Lung (tissue), 12 donors: Measurements from ENCODE around the gene BMAL1. TPM values are rescaled to one million over a fixed set of nuclear protein-coding genes. Genes with fewer than 3 reads are reported as not detected.

Experiments used
- ATAC-seq: fragments of 200-7000 bp; cut with Tn5 transposase; one replicate; pipeline ENCODE4 v1.9.1; 2020; ENCODE audit warnings: moderate number of reproducible peaks; ENCODE audit not compliant: insufficient read depth, low FRiP score
- DNase-seq, 3 donors: peaks; one replicate each; pipeline ENCODE4 v3.0.0-alpha.2; 2013 to 2017
- H3K27ac ChIP-seq, 2 donors: one replicate each; pipeline ENCODE4 v1.5.1; 2013; ENCODE audit warnings: mild to moderate bottlenecking in 2 of 2, moderate library complexity in 2 of 2, control low read depth in 1 of 2, inconsistent platforms in 1 of 2, low read depth in 1 of 2, low read length in 1 of 2
- H3K27me3 ChIP-seq, 3 donors: one replicate each; pipeline ENCODE4 v1.5.1; 2013; ENCODE audit warnings: low read length in 2 of 3; ENCODE audit not compliant: control insufficient read depth in 3 of 3, insufficient read depth in 3 of 3
- H3K36me3 ChIP-seq, 4 donors: one replicate each; pipeline ENCODE4 v1.5.1; 2013; ENCODE audit warnings: low read length in 4 of 4, mild to moderate bottlenecking in 1 of 4, moderate library complexity in 1 of 4; ENCODE audit not compliant: control insufficient read depth in 4 of 4, insufficient read depth in 4 of 4
- H3K4me1 ChIP-seq, 5 donors: one replicate each; pipeline ENCODE4 v1.5.1; 2013; ENCODE audit warnings: low read length in 5 of 5, mild to moderate bottlenecking in 2 of 5, moderate library complexity in 1 of 5; ENCODE audit not compliant: control insufficient read depth in 5 of 5, insufficient read depth in 5 of 5
- H3K4me3 ChIP-seq: one replicate; pipeline ENCODE4 v1.5.1; 2013; ENCODE audit warnings: mild to moderate bottlenecking, control low read depth, moderate library complexity
- H3K9ac ChIP-seq, 2 donors: one replicate each; pipeline ENCODE4 v1.5.1; 2013; ENCODE audit warnings: low read length in 2 of 2, control low read depth in 1 of 2; ENCODE audit not compliant: insufficient read depth in 1 of 2
- H3K9me3 ChIP-seq, 4 donors: one replicate each; pipeline ENCODE4 v1.5.1; 2013; ENCODE audit warnings: low read length in 3 of 4, mild to moderate bottlenecking in 1 of 4, moderate library complexity in 1 of 4; ENCODE audit not compliant: control insufficient read depth in 4 of 4, insufficient read depth in 3 of 4
- WGBS, 2 donors: extraction: QIAGEN DNeasy Blood & Tissue Kit; methylation state at CpG; one replicate each; pipeline ENCODE4 v1.1.7; 2013; 5-methylcytosine and 5-hydroxymethylcytosine counted together
- polyA plus RNA-seq, 2 donors: library from polyadenylated mRNA; stranded (reverse); fragments of 200-250 nt; gene quantifications; one replicate each; pipeline ENCODE4 v1.2.1, GENCODE V29; 2013
- total RNA-seq, 2 donors: library from RNA; depleted of rRNA in 1 of 2; stranded (reverse); fragments of >200 nt in 1 of 2; gene quantifications; one replicate each; pipeline ENCODE4 v1.2.1, GENCODE V29; 2014 to 2021
- TF ChIP-seq, protein P1 (sequence below): IDR thresholded peaks from 2 replicates; pipeline ENCODE4 v1.5.1; 2012; ENCODE audit warnings: mild to moderate bottlenecking; ENCODE audit errors: control extremely low read depth, extremely low read depth
- donor health status: control.
- donor health status: control.
- donor health status: Bipolar disorder and iron deficiency.
- donor health status: healthy.
- donor health status: DM: yes; HTN: yes; CAD: no.

The BMAL1 gene
- total and polyA plus RNA-seq, 4 donors: 13.4 to 38.0 (median 26.2) TPM

- Histone ChIP-seq H3K4me3 (no peak overlapping the region), H3K9ac (no peak overlapping the region), H3K27me3 (no peaks in the 10 kb centered on the region), H3K27ac (no peak overlapping the region), H3K4me1 (no peaks in the 10 kb centered on the region), H3K36me3 (peaks cover 13 to 29% (median 22%) of the 10 kb centered on the region in 4 donors), H3K9me3 (no peaks in the 10 kb centered on the region)
- ATAC-seq: no peak
- TF ChIP-seq, protein P1, sequence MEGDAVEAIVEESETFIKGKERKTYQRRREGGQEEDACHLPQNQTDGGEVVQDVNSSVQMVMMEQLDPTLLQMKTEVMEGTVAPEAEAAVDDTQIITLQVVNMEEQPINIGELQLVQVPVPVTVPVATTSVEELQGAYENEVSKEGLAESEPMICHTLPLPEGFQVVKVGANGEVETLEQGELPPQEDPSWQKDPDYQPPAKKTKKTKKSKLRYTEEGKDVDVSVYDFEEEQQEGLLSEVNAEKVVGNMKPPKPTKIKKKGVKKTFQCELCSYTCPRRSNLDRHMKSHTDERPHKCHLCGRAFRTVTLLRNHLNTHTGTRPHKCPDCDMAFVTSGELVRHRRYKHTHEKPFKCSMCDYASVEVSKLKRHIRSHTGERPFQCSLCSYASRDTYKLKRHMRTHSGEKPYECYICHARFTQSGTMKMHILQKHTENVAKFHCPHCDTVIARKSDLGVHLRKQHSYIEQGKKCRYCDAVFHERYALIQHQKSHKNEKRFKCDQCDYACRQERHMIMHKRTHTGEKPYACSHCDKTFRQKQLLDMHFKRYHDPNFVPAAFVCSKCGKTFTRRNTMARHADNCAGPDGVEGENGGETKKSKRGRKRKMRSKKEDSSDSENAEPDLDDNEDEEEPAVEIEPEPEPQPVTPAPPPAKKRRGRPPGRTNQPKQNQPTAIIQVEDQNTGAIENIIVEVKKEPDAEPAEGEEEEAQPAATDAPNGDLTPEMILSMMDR: peak; percentile 7
- 33 to 61% methylated on average over 4 of the region's 4 CpGs for WGBS, 2 donors
- peak; percentile 49 to 65 (median 64) for DNase-seq
These were observed 107.5 kb downstream of the BMAL1 start for GRCh38 chr11:13384908-13385640.

DNA sequence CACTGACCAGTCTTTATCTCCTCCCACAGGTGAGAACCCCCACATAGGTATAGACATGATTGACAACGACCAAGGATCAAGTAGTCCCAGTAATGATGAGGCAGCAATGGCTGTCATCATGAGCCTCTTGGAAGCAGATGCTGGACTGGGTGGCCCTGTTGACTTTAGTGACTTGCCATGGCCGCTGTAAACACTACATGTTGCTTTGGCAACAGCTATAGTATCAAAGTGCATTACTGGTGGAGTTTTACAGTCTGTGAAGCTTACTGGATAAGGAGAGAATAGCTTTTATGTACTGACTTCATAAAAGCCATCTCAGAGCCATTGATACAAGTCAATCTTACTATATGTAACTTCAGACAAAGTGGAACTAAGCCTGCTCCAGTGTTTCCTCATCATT is 109.0 kb downstream of the BMAL1 start:
- DNase-seq: peak in 1 of 3 donors; percentile 8
- Histone ChIP-seq H3K9ac (no peak overlapping the region), H3K27ac (no peak overlapping the region), H3K36me3 (peaks cover 12 to 23% (median 17%) of the 10 kb centered on the region in 4 donors), H3K9me3 (no peaks in the 10 kb centered on the region), H3K4me1 (no peaks in the 10 kb centered on the region), H3K4me3 (no peak overlapping the region), H3K27me3 (no peaks in the 10 kb centered on the region)
- TF ChIP-seq, protein P1: no peak
- ATAC-seq: no peak
- WGBS, 2 donors: 90% methylated on average over 2 of the region's 2 CpGs

DNA sequence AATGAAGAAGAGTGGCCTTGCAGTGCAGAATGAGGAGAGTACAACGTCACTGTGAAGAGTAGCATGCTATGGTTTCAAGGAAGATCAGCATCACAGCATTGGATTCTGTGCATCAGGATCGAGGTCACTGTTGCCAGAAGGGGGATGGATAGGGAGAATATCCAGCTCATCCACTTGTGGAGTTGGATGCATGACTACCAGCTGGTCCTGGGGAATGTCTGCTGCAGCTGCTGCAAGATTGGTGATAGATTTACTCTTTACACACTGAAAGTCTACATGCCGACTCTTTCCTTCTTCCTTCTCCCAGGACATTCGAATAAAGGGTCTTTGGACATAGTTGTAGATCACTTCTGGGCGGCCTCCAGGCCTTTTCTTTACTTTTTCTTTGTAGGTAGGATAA is 111.2 kb downstream of the BMAL1 start:
- no peaks in the 10 kb centered on the region for H3K4me1 ChIP-seq
- TF ChIP-seq, protein P1: no peak
- ATAC-seq: no peak
- no peak overlapping the region for H3K27ac ChIP-seq
- no peak overlapping the region for H3K4me3 ChIP-seq
- WGBS, 2 donors: 90 to 96% methylated on average over 5 of the region's 5 CpGs
- H3K9ac ChIP-seq: no peak overlapping the region
- H3K27me3 ChIP-seq: no peaks in the 10 kb centered on the region
- H3K9me3 ChIP-seq: no peaks in the 10 kb centered on the region
- no peak for DNase-seq
- H3K36me3 ChIP-seq: peaks cover 9 to 13% (median 11%) of the 10 kb centered on the region in 4 donors
